NAMALWA (cell line): ENCODE data around the gene PPIA.
"Not testable (repeated sequence)": the region's sequence is repeated elsewhere in the genome, so short reads cannot be mapped to it uniquely, and the experiment has no call there.

Experiments
- DNase-seq: peaks from one replicate; pipeline ENCODE4 v3.0.0-alpha.2; 2015; ENCODE audit warnings: low spot score

The PPIA gene

DNA sequence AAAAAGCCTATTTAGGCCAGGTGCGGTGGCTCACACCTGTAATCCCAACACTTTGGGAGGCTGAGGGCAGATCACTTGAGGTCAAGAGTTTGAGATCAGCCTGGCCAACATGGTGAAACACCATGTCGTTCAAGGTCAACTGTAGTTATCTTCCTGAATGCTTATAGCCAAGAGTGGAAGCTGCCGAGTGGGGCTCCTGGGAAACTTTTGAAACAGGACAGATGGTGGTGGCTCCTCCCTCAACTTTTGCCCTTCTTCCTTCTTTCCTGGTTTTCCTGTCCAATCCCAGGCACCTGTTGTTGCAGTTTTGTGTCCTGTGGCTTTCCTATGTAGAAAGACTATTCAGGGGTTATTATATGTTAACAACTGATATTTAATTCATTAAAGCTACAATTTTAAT lies 8.7 kb upstream of the PPIA start:
- no peak for DNase-seq

DNA sequence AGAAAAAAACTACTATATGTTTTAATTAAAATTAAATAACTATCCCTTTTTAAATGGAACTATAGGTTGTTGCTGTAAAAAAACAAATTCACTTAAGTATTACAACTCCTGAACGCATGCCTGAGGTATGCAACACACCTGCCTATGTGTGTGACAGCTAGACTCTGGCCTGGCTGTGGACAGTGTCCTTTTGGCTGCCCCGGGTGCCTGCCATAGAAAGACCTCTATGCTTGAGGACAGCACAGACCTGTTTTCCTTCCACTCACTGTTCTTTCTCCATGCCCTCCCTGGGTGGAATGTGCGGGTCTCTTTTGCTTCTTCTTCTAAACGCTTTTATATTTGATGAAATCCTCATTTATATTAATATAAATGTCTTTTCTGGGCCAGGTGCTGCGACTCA lies 6.5 kb upstream of the PPIA start:
- no peak for DNase-seq

DNA sequence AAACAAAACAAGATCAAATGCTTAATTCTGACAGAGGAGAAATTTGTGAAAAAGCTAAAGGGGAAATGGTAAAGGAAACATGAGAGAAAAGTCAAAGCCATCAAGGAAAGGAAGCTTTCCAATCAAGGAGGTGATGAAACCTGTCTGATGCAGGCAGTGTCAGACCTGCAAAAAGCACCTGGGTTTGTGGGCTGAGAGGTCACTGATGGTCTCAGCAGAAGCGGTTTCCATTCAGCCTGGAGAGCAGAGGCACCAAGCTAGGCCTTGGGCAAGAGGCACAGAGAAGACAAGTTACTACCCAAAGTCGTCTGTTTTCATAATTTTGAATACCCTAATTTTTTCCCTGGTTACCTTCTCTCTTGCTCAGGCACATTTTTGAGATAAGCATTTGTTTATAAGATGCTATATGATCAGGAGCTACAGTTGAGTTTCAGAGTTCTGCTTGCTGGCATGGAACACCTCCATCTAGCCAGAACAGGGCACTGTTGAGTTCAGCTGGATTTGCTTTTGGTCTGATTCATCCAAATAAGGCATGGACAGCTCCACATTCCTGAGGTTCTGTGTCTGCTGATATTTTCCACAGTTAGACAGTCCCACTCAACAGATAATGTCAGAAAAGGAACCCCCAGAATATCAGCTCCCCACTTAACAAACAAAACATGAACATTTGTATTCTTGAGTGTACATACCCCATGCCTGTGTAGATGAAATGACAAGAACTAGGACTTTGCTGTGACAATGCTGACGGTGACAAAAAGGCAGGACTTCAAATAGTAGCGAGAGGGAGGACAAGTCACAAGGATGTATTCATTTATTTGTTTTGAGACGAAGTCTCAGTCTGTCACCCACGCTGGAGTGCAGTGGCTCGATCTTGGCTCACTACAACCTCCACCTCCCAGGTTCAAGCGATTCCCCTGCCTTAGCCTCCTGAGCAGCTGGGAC lies 4.9 kb upstream of the PPIA start:
- DNase-seq, result no peak

DNA sequence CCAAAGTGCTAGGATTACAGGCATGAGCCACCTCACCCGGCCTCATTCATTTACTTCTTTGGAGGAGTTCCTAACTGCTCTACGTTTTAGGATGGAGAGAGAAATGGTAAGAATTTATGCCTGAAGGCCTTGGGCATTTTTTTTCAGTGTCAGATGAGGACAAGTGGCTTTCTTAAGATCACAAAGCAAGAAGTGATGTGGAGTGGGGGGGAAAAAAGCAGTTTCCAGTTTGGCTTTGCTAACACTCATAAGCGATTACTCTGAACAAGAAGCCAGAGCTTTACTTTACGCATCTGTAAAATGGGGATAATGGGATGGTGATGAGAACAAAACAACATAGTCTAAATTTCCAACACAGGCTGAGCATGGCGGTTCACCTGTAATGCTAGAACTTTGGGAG lies 2.6 kb upstream of the PPIA start:
- no peak for DNase-seq

DNA sequence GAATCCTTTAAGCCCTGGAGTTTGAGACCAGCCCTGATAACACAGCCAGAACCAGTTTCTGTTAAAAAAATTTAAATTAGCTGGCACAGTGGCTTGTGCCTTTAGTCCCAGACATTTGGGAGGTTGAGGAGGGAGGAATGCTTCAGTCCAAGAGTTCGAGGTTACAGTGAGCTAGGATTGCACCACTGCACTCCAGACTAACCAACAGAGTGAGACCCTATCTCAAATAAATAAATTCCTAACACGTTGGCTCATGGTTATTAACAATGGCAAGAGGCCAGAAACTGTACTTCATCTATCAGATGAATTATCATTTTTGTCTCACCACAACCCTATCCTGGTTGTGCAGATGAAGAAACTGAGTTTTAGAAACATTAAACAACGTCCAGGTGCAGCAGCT lies 2.1 kb upstream of the PPIA start:
- no peak for DNase-seq

DNA sequence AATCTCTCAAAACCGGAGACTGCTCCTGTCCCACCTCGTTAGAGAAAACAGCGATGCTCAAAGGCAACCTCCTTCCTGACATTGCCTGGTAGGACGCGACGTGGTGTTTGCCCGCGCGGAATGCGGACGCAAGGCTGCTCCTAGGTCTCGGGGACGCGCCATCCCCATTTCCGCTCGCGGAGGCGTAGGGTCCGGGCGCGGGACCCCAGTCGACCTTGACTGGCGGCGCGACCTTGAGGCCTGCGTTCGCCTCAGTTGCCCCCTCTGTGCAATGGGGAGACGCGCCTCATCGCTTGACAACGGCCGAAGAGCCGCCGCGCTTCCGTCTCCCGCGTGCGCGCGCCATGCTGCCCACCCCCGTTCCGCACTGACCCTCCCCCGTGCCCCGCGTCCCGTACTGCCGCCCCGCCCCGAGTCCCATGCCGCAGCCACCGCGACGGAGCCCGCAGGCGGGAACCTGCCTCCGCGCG lies 412 bp upstream of the PPIA start:
- DNase-seq, result peak; percentile 91

DNA sequence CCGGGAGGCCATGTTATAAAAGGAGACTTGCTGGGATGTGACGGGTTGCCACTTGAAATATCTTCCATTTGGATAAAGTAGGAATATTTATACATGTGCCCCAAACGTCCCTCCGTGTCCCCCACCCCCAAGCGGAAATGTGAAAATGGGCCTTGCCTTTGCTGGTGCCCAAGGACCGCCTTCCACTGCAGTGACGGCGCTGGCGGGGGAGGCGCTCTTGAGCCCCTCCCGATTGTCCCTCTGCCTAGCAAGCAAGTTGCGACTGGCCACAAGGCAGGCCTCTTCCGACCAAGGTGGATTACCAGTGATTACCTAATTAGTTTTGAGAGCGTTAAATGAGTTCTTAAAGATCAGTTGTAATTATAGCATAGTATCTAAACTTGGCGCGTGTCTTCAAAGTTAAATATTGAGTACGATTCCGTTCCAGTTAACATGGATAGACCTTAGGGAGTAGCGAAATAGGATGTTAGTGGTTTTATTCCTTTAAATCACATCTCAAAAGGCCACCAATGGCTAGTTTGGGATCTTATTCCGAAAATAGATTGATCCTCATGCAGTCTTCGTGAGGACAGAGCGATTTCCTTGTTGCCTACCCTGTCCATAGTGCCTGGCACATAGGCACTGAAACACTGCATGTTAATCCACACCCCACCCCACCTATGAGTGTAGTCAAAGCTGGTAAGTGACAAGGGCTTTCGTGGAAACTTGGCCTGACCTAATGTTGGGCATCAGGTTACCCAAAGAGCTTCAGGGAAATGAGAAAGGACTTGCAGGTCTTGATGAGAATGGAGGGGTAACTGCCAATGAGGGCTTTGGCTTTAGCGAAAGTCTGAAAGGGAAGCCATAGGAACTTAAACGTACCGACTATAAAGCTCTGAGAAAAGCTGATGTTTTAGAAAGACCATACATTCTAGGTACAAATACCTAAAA lies 1.1 kb downstream of the PPIA start:
- peak; percentile 93 for DNase-seq

DNA sequence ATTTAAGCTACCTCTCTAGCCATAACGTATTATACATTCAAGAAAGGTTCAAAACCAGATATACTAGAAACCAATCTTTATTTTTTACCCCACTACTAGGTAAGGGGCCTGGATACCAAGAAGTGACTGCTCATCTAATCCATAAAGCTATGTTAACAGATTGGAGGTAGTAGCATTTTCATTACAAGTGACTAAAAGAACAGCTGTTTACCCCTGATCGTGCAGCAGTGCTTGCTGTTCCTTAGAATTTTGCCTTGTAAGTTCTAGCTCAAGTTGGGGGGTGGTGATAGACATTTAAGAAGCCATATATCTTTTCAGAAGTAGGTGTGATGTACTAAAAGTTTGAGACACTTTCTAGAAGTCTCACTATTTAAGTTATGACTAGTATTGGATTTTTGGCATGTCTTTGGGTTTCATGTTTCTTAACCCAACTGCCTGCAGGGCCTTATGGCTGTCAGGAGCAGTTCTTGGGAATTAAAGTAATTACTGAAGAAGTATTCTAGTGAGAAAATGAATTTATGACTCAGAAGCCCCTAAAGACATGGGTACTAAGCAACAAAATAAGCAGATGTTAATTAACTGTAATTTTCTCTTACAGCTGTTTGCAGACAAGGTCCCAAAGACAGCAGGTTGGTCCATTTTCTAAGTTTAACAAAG lies 2.3 kb downstream of the PPIA start:
- DNase-seq, result no peak

DNA sequence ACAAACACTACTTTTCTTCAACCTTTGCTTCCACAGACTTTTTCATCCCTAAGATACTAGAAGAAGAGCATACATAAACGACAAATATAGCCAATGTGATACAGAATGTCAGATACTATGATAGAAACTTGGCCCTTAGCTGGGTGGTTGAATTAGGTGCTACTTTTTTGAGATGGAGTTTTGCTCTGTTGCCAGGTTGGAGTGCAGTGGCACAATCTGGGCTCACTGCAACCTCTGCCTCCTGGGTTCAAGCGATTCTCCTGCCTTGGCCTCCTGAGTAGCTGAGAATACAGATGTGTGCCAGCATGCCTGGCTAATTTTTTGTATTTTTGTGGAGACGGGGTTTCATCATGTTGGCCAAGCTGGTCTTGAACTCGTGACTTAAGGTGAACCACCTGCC lies 3.5 kb downstream of the PPIA start:
- no peak for DNase-seq

DNA sequence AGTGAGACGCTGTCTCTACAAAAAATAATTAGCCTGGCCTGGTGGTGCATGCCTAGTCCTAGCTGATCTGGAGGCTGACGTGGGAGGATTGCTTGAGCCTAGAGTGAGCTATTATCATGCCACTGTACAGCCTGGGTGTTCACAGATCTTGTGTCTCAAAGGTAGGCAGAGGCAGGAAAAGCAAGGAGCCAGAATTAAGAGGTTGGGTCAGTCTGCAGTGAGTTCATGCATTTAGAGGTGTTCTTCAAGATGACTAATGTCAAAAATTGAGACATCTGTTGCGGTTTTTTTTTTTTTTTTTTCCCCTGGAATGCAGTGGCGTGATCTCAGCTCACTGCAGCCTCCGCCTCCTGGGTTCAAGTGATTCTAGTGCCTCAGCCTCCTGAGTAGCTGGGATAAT lies 5.4 kb downstream of the PPIA start:
- DNase-seq, result no peak

DNA sequence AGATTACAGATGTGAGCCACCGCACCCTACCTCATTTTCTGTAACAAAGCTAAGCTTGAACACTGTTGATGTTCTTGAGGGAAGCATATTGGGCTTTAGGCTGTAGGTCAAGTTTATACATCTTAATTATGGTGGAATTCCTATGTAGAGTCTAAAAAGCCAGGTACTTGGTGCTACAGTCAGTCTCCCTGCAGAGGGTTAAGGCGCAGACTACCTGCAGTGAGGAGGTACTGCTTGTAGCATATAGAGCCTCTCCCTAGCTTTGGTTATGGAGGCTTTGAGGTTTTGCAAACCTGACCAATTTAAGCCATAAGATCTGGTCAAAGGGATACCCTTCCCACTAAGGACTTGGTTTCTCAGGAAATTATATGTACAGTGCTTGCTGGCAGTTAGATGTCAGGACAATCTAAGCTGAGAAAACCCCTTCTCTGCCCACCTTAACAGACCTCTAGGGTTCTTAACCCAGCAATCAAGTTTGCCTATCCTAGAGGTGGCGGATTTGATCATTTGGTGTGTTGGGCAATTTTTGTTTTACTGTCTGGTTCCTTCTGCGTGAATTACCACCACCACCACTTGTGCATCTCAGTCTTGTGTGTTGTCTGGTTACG lies 6.0 kb downstream of the PPIA start:
- DNase-seq, result no peak

DNA sequence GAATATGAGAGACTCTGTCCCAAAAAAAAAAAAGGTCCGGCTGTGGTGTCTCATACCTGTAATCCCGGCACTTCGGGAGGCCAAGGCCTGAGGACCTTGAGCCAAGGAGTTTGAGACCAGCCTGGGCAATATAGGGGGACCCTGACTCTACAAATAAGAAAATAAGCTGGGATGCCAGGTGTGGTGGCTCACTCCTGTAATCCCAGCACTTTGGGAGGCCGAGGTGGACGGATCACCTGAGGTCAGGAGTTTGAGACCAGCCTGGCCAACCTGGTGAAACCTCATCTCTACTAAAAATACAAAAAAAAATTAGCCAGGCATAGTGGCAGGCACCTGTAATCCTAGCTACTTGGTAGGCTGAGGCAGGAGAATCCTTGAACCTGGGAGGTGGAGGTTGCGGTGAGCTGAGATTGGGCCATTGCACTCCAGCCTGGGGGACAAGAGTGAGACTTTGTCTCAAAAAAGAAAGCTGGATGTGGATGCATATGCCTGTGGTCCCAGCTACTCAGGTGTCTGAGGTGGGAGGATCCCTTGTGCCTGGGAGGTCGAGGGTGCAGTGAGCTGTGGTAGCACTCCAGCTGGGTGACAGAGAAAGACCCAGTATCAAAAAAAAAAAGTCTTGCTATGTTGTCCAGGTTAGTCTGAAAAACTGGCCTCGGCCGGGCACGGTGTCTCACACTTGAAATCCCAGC lies 7.5 kb downstream of the PPIA start:
- not testable (repeated sequence) for DNase-seq

DNA sequence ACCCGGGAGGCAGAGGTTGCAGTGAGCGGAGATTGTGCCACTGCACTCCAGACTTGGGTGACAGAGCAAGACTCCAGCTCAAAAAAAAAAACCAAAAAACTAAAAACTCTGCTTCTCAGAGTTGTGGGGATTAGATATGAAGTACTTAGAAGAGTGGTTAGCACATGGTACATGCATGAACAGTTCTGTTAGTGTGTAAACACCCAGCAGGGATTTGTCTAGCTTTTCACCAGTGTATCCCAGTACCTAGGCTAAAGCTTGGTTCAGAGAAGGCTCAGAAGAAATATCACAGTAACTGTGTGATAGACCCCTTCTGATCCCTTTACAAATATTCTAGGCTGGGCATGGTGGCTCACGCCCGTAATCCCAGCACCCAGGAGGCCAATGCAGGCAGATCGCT lies 9.5 kb downstream of the PPIA start:
- DNase-seq, result peak; percentile 55

DNA sequence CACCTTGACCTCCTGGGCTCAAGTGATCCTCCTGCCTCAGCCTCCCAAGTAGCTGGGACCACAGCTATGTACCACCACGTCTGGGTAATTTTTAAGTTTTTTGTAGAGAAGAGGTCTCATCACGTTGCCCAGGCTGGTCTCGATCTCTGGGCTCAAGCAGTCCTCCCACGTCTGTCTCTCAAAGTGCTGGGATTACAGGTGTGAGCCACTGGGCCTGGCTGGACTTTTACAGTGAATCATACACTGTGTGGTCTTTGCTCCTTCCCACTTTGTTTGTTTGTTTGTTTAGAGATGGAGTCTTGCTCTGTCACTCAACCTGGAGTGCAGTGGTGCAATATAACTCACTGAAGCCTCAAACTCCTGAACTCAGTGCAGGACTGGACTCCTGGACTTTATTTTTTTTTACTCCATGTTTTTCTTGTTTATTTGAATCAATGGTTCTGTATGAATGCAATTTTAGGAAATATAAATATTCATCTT lies 12.5 kb downstream of the PPIA start:
- DNase-seq, result no peak

DNA sequence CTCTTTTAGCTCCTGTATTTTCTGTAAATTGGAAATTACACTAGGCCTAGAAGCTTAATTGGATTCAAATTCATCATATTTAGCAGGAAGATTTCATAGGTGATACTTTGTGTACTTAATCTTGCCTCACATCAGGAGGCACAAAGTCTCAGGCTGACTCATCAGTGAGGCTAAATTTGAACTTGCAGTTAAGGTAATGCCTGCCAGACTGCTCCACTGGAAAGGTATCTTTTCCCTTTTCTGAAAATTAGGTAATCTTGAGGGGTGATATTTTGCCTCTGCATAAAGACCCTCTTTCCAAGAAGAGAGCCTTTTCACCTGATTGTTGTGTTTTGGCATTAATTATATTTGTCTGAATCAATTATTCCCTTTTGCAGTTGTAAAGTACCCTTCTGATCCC lies 14.6 kb downstream of the PPIA start:
- DNase-seq, result no peak

DNA sequence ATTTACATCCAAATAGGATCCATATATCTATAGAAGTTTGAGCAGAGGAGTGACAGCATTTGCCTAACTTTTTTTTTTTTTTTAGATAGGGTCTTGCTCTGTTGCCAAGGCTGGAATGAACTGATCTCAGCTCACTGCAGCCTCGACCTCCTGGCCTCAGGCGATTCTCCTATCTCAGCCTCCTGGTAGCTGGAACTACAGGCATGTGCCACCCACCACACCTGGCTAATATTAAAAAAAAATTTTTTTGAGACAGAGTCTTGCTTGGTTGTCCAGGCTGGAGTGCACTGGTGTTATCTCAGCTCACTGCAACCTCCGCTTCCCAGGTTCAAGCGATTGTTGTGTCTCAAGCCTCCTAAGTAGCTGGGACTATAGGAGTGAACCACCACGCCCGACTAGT lies 15.1 kb downstream of the PPIA start:
- DNase-seq, result no peak

DNA sequence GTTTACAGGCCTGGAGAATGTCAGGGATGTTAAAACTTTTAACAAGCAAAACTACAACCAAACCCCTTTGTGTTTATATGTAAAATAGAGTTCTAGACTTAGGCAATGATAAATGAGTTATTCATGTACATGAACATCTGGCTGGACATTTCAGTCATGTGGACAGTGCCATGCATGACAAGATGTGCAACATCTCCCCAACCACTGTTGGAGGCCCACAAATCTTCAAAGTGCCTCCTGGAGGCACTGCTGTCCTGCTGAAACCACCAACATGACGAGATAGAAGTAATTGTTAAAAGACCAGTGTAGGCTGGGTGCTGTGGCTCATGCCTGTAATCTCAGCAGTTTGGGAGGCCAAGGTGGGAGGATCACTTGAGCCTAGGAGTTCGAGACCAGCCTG lies 18.4 kb downstream of the PPIA start:
- DNase-seq, result peak; percentile 43

DNA sequence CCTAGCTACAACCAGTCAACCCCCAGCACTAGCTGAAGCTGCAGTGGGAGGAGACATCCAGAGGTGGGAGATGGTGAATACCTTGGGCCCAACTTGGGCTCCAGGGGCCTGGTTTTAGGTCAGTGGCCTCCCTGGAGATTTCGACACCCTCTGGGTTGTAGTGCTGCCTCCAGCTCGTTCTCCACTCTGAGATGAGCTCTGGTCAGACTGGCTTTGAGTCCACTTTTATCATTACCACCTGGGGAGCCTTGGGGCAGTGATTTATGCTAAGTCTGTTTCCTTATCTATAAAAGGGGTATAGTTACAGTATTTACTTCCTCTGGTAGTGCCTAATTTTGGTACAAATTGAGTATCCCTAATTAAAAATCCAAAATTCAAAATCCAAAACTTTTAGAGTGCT lies 22.8 kb downstream of the PPIA start:
- no peak for DNase-seq

DNA sequence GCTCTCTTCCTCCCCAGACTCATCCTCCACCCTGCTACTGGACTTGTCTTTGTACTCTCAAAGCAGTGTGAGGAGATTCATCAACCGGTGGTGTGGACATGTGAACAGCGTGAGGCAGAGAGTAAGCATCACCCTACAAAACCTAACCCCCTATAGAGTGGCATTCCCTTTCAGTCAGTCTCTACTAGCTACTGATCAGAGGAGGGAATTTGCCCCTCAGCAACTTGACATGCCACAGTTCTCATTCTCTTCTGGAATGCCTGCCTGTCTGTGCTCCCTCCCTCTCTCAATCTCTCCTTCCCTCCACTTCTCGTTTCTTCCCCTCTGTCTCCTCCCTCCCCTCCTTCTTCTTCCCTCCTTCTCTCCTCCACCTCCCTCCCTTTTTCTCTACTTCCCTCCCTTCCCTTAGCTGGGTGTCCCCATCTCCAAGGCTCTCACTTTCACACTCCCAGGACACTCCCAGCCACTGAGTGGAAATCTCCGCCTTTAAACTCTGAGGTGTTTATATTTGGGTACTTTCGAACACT lies 26.8 kb downstream of the PPIA start:
- no peak for DNase-seq

DNA sequence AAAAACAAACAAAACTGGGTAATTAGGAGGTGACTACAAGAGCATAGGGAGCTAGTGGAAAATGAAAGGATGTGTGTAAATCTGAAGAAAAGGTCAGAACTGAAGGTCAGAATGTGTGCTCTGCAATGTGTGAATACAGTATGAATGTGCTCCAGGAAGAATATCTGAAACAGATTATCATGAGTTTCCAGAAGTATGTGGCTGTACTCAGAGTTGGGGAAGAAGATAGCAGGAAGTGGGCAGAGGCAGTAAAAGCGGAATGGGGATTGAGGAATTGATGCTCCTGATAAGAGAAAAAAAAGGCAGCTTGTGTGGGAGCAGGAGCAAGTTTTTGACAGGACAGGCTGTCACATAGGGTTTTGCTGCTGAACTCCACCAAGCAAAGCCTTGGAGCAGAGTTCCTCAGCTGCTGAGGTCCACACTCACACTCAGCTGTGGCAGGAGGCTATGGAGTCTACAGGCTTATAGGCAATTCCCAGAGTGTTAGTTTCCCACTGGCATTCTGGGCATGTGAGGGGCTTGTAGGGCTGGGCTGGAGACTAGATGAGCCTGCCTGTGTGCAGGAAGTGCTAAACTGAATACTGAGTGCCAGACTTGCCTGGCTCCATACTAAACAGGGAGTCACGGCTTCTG lies 28.5 kb downstream of the PPIA start:
- DNase-seq, result no peak
